H1 (cell line): ENCODE data around the gene CPTP. TPM values are rescaled to one million over a fixed set of nuclear protein-coding genes. Genes with fewer than 3 reads are reported as not detected.

Source experiments
- CTCF ChIA-PET: fragments of 300-600 bp; sonication (Branson Sonifier 250); formaldehyde crosslinking; loops from one replicate; lab custom pipeline; 2021; ENCODE audit not compliant: partially characterized antibody; lab: Charles Lee
- POLR2A ChIA-PET: fragments of 300-600 bp; sonication (Branson Sonifier 250); formaldehyde crosslinking; loops from one replicate; lab custom pipeline; 2021; ENCODE audit warnings: inconsistent platforms; ENCODE audit not compliant: partially characterized antibody; lab: Charles Lee
- DNase-seq, 2 experiments: peaks; one replicate each; pipeline versions ENCODE4 v3.0.0 to v3.0.0-alpha.2; 2010 to 2022; ENCODE audit warnings: low spot score in 2 of 2, low read depth in 1 of 2, mixed read lengths in 1 of 2
- FAIRE-seq: peaks from 2 replicates; lab custom pipeline; 2011; peaks lifted over from hg19 to GRCh38; lab: Jason Lieb, UNC
- H2AFZ ChIP-seq: 2 replicates; pipeline ENCODE4 v1.8.1; 2012; ENCODE audit warnings: low read length, inconsistent platforms
- H2AK5ac ChIP-seq: 2 replicates; pipeline ENCODE4 v1.6.1; 2013; ENCODE audit warnings: low read depth, low read length
- H2BK120ac ChIP-seq: replicated peaks from 2 replicates; pipeline ENCODE3; 2013; ENCODE audit warnings: low read depth, low read length, inconsistent platforms
- H2BK12ac ChIP-seq: 2 replicates; pipeline ENCODE4 v1.6.1; 2013; ENCODE audit warnings: low read depth, low read length
- H2BK15ac ChIP-seq: 2 replicates; pipeline ENCODE4 v1.6.1; 2013; ENCODE audit warnings: low read length
- H2BK20ac ChIP-seq: 2 replicates; pipeline ENCODE4 v1.6.1; 2013; ENCODE audit warnings: low read length
- H2BK5ac ChIP-seq: 2 replicates; pipeline ENCODE4 v1.6.1; 2013; ENCODE audit warnings: low read depth, low read length
- H3K14ac ChIP-seq: 2 replicates; pipeline ENCODE4 v1.6.1; 2013; ENCODE audit warnings: inconsistent platforms; ENCODE audit not compliant: insufficient read length
- H3K18ac ChIP-seq: 2 replicates; pipeline ENCODE4 v1.6.1; 2013; ENCODE audit warnings: low read length; ENCODE audit errors: extremely low read depth
- H3K23ac ChIP-seq: 2 replicates; pipeline ENCODE4 v1.6.1; 2013; ENCODE audit warnings: inconsistent platforms; ENCODE audit not compliant: insufficient read length
- H3K23me2 ChIP-seq: 2 replicates; pipeline ENCODE4 v1.6.1; 2013; ENCODE audit warnings: low read depth, low read length
- H3K27ac ChIP-seq: 2 replicates; pipeline ENCODE4 v1.6.1; 2011; ENCODE audit warnings: low read depth, low read length, inconsistent platforms
- H3K27me3 ChIP-seq, 4 experiments: replicated peaks in 1 of 4; 1 replicate in 1 of 4; 2 replicates in 3 of 4; pipeline versions ENCODE4 v1.6.1 to v1.8.1; 2011 to 2013; ENCODE audit warnings: low read length in 3 of 4, mild to moderate bottlenecking in 3 of 4, inconsistent platforms in 2 of 4, mixed read lengths in 2 of 4, moderate library complexity in 1 of 4; ENCODE audit not compliant: control insufficient read depth in 3 of 4, insufficient read depth in 3 of 4; ENCODE audit errors: extremely low read depth in 1 of 4
- H3K36me3 ChIP-seq, 4 experiments: 2 replicates each; pipeline versions ENCODE4 v1.6.1 to v1.8.1; 2011 to 2013; ENCODE audit warnings: mild to moderate bottlenecking in 4 of 4, low read length in 3 of 4, moderate library complexity in 2 of 4, control low read depth in 1 of 4, inconsistent platforms in 1 of 4; ENCODE audit not compliant: insufficient read depth in 4 of 4, control insufficient read depth in 2 of 4
- H3K4ac ChIP-seq: replicated peaks from 2 replicates; pipeline ENCODE3; 2013; ENCODE audit warnings: low read length, low read depth, mixed read lengths, inconsistent platforms; ENCODE audit not compliant: insufficient read length
- H3K4me1 ChIP-seq, 4 experiments: replicated peaks in 1 of 4; 1 replicate in 1 of 4; 2 replicates in 3 of 4; pipeline versions ENCODE4 v1.6.1 to v1.8.1; 2011 to 2013; ENCODE audit warnings: low read length in 3 of 4, inconsistent platforms in 2 of 4, mixed read lengths in 1 of 4; ENCODE audit not compliant: insufficient read depth in 4 of 4, control insufficient read depth in 3 of 4
- H3K4me2 ChIP-seq, 2 experiments: 2 replicates each; pipeline versions ENCODE4 v1.6.1 to v1.8.1; 2011 to 2013; ENCODE audit warnings: low read depth in 2 of 2, low read length in 2 of 2, control low read depth in 1 of 2, inconsistent platforms in 1 of 2, mild to moderate bottlenecking in 1 of 2; ENCODE audit not compliant: insufficient read depth in 1 of 2
- H3K4me3 ChIP-seq, 4 experiments: fragments of 200-600, 300-600 bp in 1 of 4; sonication (generic), shearing (Covaris generic), sonication (Bioruptor Twin) in 1 of 4; 2 replicates each; pipeline versions ENCODE4 v1.5.1 to v1.8.1; 2011 to 2016; ENCODE audit warnings: low read length in 4 of 4, low read depth in 3 of 4, control low read depth in 2 of 4, inconsistent platforms in 2 of 4, mild to moderate bottlenecking in 2 of 4, mixed read lengths in 1 of 4, moderate library complexity in 1 of 4; ENCODE audit not compliant: insufficient read depth in 2 of 4; ENCODE audit errors: extremely low read depth in 1 of 4
- H3K56ac ChIP-seq: replicated peaks from 2 replicates; pipeline ENCODE3; 2013; ENCODE audit warnings: low read depth, mild to moderate bottlenecking, mixed read lengths, low read length, inconsistent platforms; ENCODE audit not compliant: insufficient read length
- H3K79me1 ChIP-seq: 2 replicates; pipeline ENCODE4 v1.6.1; 2013; ENCODE audit warnings: low read depth, low read length, control low read depth
- H3K79me2 ChIP-seq, 2 experiments: 2 replicates each; pipeline versions ENCODE4 v1.6.1 to v1.8.1; 2012 to 2013; ENCODE audit warnings: low read length in 2 of 2, mild to moderate bottlenecking in 2 of 2, inconsistent platforms in 1 of 2; ENCODE audit not compliant: insufficient read depth in 2 of 2, control insufficient read depth in 1 of 2
- H3K9ac ChIP-seq, 4 experiments: replicated peaks in 1 of 4; 1 replicate in 1 of 4; 2 replicates in 3 of 4; pipeline versions ENCODE4 v1.6.1 to v1.8.1; 2011 to 2013; ENCODE audit warnings: low read depth in 3 of 4, low read length in 3 of 4, control low read depth in 2 of 4, mild to moderate bottlenecking in 2 of 4, moderate library complexity in 2 of 4, inconsistent platforms in 1 of 4; ENCODE audit errors: extremely low read depth in 1 of 4
- H3K9me3 ChIP-seq, 2 experiments: 2 replicates each; pipeline versions ENCODE4 v1.6.1 to v1.8.1; 2012 to 2013; ENCODE audit warnings: mild to moderate bottlenecking in 2 of 2, moderate library complexity in 2 of 2, control low read depth in 1 of 2, inconsistent platforms in 1 of 2, low read depth in 1 of 2, low read length in 1 of 2, mixed read lengths in 1 of 2; ENCODE audit not compliant: insufficient read depth in 2 of 2
- H4K20me1 ChIP-seq, 2 experiments: replicated peaks in 1 of 2; 2 replicates each; pipeline versions ENCODE3 to v1.8.1; 2011 to 2013; ENCODE audit warnings: inconsistent platforms in 2 of 2, low read length in 2 of 2, mild to moderate bottlenecking in 1 of 2; ENCODE audit not compliant: insufficient read depth in 2 of 2, control insufficient read depth in 1 of 2
- H4K5ac ChIP-seq: 2 replicates; pipeline ENCODE4 v1.6.1; 2013; ENCODE audit warnings: low read length, low read depth, mixed read lengths, inconsistent platforms; ENCODE audit not compliant: insufficient read length
- H4K8ac ChIP-seq: 2 replicates; pipeline ENCODE4 v1.8.0; 2013; ENCODE audit warnings: mild to moderate bottlenecking, moderate library complexity, low read length, inconsistent platforms; ENCODE audit not compliant: insufficient read depth; ENCODE audit errors: extremely low read depth
- H4K91ac ChIP-seq: replicated peaks from 2 replicates; pipeline ENCODE3; 2013; ENCODE audit warnings: low read length, mixed read lengths, inconsistent platforms; ENCODE audit not compliant: insufficient read length
- ATF2 ChIP-seq: IDR thresholded peaks from 2 replicates; pipeline ENCODE4 v1.6.1; 2012; ENCODE audit warnings: low read length, inconsistent platforms
- BACH1 ChIP-seq: IDR thresholded peaks from 2 replicates; pipeline ENCODE4 v1.6.1; 2012; ENCODE audit warnings: low read length, improper control_type of control experiment
- EP300 ChIP-seq, 2 experiments: IDR thresholded peaks; 1 replicate in 1 of 2; 2 replicates in 1 of 2; pipeline ENCODE4 v1.6.1; 2011 to 2012; ENCODE audit warnings: low read depth in 2 of 2, low read length in 2 of 2, mild to moderate bottlenecking in 2 of 2, borderline replicate concordance in 1 of 2, inconsistent platforms in 1 of 2, moderate library complexity in 1 of 2
- PHF8 ChIP-seq: fragments of 200-600 bp; sonication (generic); conservative IDR thresholded peaks from 2 replicates; pipeline ENCODE4 v1.7.1; 2012; ENCODE audit warnings: low read depth, mild to moderate bottlenecking, inconsistent platforms, low read length, moderate library complexity
- POLR2A ChIP-seq, 2 experiments: IDR thresholded peaks; 1 replicate in 1 of 2; 2 replicates in 1 of 2; pipeline ENCODE4 v1.6.1; 2011; ENCODE audit warnings: low read depth in 2 of 2, low read length in 2 of 2, mild to moderate bottlenecking in 2 of 2; ENCODE audit errors: control extremely low read depth in 1 of 2
- POU5F1 ChIP-seq: IDR thresholded peaks from 2 replicates; pipeline ENCODE4 v1.6.1; 2011; ENCODE audit warnings: low read depth, mild to moderate bottlenecking, low read length, moderate library complexity
- WGBS, 2 experiments: shearing (Covaris generic) in 1 of 2; methylation state at CpG; one replicate each; pipeline versions ENCODE4 v1.1.6 to v1.1.7; 2013 to 2015; ENCODE audit warnings: low lambda C conversion rate in 2 of 2, mixed read lengths in 2 of 2, inconsistent platforms in 1 of 2, low coverage in 1 of 2, missing lambda C conversion rate in 1 of 2; ENCODE audit not compliant: insufficient replicate concordance in 2 of 2, insufficient coverage in 1 of 2, insufficient read length in 1 of 2; ENCODE audit errors: extremely low coverage in 1 of 2, missing lambda C conversion rate in 1 of 2; 5-methylcytosine and 5-hydroxymethylcytosine counted together
- polyA plus RNA-seq, 7 experiments: library from polyadenylated mRNA; depleted of rRNA in 3 of 7; stranded (reverse) in 5 of 7; unstranded in 2 of 7; fragments of >200 nt in 5 of 7; fragments of 200-250 nt in 2 of 7; gene quantifications; 1 replicate in 5 of 7; 2 replicates in 1 of 7; 4 replicates in 1 of 7; pipeline versions ENCODE4 v1.2.1 to v1.2.3, GENCODE V29; 2011 to 2013; ENCODE audit warnings: missing spikeins in 2 of 7, mixed read lengths in 2 of 7
- total RNA-seq: library from RNA; stranded (reverse); fragmentation: NEBNext Ultra II Directional; extraction: Animal tissue kit (Norgen Biotek cat#: 25700); gene quantifications from 2 replicates; pipeline ENCODE4 v1.2.1, GENCODE V29; 2021
- TF ChIP-seq, protein P1 (sequence below): IDR thresholded peaks from 2 replicates; pipeline ENCODE4 v1.6.1; 2012; ENCODE audit warnings: inconsistent platforms

Gene CPTP
- total and polyA plus RNA-seq, 2 of the 8 experiments (the other 6 are each of a cell fraction or from before 2014, with no cell fraction given): 8.1 to 10.6 TPM

- Histone ChIP-seq H4K8ac (no peak overlapping the region; the same call in 1 of the 2 replicates), H3K9me3 (no peaks in the 10 kb centered on the region), H3K56ac (no peak overlapping the region), H3K4ac (no peak overlapping the region), H3K18ac (no peak overlapping the region; the same call in 1 of the 2 replicates), H2AK5ac (no peak overlapping the region), H4K5ac (no peak overlapping the region), H3K23ac (no peak overlapping the region), H3K27me3 (peaks cover 0 to 4% (median 1%) of the 10 kb centered on the region in 4 experiments; a peak in 1 of 7 replicates), H3K79me1 (peaks cover 4% of the 10 kb centered on the region; the same call in 1 of the 2 replicates), H2BK120ac (no peak overlapping the region), H3K4me2 (peak overlapping the region; percentile 66 to 95), H3K27ac (no peak overlapping the region; the same call in 1 of the 2 replicates), H3K79me2 (peaks cover 0 to 6% of the 10 kb centered on the region in 2 experiments; a peak in 1 of 4 replicates), H2BK12ac (no peak overlapping the region), H3K4me3 (peak overlapping the region; percentile 65 to 91 (median 76)), H2BK5ac (no peak overlapping the region), H2BK20ac (no peak overlapping the region), H3K36me3 (peaks cover 3 to 18% (median 11%) of the 10 kb centered on the region in 4 experiments; a peak in 7 of 8 replicates), H3K14ac (no peak overlapping the region), H2BK15ac (no peak overlapping the region), H4K20me1 (peaks cover 2 to 29% of the 10 kb centered on the region in 2 experiments), H3K4me1 (peaks cover 0 to 40% (median 31%) of the 10 kb centered on the region in 4 experiments; a peak in 6 of 7 replicates), H2AFZ (no peak overlapping the region), H3K9ac (peak overlapping the region in 3 of 4 experiments; percentile 1 to 63 (median 25); a peak in 3 of 7 replicates), H4K91ac (peak overlapping the region; percentile 34), H3K23me2 (peaks cover 21% of the 10 kb centered on the region; the same call in 1 of the 2 replicates)
- ChIA-PET CTCF (interaction anchor here (0.7 to 1.0 kb wide), 3 partner anchors 8 to 17 kb away, joined by 3 to 4 read pairs (median 3); no protein-coding TSS in a partner anchor), POLR2A (interaction anchor here (1.1 kb wide), 1 partner anchor 27 kb away, joined by 5 read pairs; no protein-coding TSS in a partner anchor)
- DNase-seq (no peak), FAIRE-seq (no peak)
- 14% methylated on average over 26 of the region's 83 CpGs; no CpG with 5 or more reads in 1 of the 2 experiments for WGBS, 2 experiments
- TF ChIP-seq EP300 (IDR thresholded peaks at IDR 0.05; ENCODE audit: borderline replicate concordance in 1 of 2, low read depth in 2 of 2, low read length in 2 of 2) (no peak), BACH1 (peak; percentile 45; the same call in 1 of the 2 replicates), ATF2 (no peak), POLR2A (IDR thresholded peaks at IDR 0.05; ENCODE audit: control extremely low read depth in 1 of 2, low read depth in 2 of 2, low read length in 2 of 2) (no peak), POU5F1 (no peak), PHF8 (peak; percentile 10; the same call in 1 of the 2 replicates)
- TF ChIP-seq, protein P1, sequence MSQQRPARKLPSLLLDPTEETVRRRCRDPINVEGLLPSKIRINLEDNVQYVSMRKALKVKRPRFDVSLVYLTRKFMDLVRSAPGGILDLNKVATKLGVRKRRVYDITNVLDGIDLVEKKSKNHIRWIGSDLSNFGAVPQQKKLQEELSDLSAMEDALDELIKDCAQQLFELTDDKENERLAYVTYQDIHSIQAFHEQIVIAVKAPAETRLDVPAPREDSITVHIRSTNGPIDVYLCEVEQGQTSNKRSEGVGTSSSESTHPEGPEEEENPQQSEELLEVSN: 0 out of 2 replicates have a peak, but pooled peaks have one; percentile 9
Observed at GRCh38 chr1:1307261-1307922, 17.2 kb upstream of the CPTP start.
